Stimulated activated CD8-positive, alpha-beta memory T cell treated with anti-CD3 and anti-CD28 coated beads, Interleukin-15, amount 100 ng/mL, for 24 hours (primary cell): ENCODE results near the gene STAT3.
A peak's percentile ranks its signal among the peaks of the same experiment; 100 is the strongest.
"Not testable (repeated sequence)": the region's sequence is repeated elsewhere in the genome, so short reads cannot be mapped to it uniquely, and the experiment has no call there.

Source experiments
- DNase-seq: peaks from one replicate; pipeline ENCODE4 v3.0.0-alpha.2; 2020; ENCODE audit warnings: low read depth

The STAT3 gene

DNA sequence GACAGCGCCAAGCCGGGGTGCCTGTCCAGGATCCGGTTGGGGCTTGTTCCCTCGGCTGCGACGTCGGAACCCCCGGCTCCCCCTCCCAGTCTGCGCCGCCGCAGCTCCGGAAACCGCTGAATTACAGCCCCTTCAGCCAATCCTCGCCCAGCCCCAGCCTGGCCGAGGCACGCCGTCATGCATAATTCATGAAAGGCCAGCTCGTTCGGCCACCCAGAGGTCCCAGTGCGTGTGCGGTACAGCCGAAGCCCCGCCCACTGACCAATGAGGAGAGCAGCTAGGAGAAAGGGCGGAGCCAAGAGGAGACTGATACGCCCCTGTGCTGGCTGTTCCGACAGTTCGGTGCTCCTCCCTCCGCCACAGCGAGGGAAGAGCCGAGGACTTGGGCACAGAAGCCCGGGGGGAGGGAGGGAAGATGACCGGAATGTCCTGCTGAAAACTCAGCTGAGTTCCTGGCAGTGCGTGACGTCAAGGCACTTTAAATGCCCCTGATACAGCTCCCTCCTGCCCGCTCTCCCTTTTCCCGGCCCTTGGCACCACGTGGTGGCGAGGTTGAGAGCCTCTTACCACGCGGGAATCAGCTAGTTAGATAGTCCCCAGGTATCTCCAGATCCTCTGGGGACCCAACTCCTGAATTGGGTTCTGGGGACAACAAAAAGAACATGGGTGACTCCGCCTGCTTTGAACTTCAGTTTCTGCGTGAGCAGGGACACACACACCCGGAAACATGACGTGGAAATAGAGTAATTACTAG lies at the start of gene STAT3:
TSS of gene STAT3 (minus strand) at position 62 of the 754 bp plus-strand sequence. CDS start 39,926 bp downstream, outside the sequence.
- peak; percentile 100 for DNase-seq

DNA sequence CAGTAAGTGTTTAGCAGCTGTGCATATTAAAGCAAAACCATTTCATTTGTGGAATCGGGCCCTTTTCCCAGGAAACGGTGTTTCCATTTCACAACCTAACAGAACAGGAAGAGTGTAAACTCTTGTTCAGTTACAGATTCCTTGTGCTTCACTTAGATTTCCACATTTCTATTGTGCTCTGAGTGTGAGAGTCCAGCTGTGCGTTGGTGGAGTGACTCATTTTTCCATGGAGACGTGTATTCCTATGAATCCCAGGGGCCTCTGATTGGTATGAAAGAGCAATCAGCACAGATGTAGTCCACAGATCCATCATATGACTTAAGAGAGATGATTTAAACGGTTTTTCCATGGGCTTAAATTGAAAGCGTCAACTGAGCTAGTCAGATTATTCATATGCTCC lies 48.1 kb upstream of the STAT3 start:
- DNase-seq = no peak

DNA sequence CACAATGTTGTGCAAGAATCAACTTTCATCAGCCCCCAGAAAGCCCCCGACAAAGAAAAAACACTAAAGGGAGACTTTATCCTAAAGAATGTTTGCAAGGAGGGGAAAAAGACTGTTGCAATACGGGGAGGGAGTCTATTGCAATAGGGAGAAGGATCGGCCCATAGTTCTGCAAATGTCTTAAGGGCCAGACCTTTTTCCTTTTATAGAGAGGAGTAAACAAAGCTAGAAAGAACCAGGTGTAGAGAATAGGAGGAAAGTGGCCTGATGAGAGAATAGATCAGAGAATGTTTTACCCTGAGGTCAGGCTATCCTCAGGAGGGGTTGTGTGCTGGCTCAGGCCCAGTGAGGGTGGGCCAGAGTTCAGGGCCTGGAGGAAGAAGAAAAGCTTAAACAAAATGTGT lies 43.5 kb upstream of the STAT3 start:
- DNase-seq = no peak

DNA sequence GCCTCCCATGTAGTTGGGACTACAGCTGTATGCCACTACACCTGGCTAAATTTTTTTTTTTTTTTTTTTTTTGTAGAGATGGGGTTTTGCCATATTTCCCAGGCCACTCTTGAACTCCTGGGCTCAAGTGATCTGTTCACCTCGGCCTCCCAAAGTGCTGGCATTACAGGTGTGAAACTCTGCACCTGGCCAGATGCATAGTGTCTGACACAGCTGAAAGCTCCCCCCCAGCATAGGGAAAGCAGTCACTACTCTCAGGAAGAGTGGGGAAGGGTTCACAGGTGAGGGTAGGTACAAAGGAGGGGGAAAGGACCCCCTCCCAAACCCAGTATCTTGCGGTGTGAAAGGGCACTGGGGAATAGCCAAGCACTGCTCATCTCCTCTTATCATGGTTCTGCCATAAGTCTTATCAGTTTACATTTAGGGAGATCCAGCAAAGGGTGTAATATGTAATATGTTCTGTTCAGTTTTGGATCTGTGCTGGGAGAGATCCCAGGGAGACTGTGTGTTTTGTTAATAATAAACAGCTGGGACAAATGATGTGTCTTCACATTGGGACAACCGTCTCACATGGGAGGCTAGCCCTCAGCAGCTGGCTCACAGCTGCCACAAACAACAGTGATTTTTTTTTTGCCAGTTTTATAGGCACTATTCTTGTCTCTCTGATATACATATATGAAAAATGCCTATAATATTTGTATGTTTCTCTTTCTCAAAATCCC lies 41.6 kb upstream of the STAT3 start:
- no peak for DNase-seq

DNA sequence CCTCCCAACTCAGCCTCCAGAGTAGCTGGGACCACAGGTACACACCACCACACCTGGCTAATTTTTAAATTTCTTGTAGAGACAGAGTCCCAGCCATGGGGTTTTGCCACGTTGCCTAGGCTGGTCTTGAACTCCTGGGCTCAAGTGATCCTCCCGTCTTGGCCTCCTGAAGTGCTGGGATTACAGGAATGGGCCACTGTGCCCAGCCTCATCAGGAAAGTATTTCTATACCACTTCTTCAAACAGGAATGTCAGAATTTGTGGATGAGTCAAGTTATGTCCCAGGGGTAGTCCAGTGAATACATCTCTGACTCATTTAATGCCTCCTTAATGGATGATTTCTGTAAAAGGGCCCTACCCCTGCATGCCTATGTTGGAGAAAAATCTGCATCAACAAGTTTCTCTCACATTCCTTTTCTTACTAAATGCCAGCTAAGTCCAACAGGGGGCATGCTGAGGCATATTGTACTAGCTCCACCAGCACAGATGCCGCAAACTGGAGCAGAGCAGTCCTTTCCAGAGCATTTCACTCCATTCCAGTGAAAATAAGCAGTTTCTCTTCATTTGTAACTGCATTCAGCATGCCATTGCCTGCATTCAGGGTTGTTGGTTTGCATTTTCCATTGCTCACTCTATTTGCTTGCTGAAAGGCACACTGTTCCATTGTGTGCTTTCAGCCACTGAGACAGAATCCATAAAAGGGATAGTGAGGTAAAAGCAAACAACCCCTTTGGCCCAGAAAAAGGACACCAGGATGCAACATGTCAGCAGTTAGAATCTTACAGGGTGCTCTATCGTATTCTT lies 40.1 kb upstream of the STAT3 start:
- no peak for DNase-seq

DNA sequence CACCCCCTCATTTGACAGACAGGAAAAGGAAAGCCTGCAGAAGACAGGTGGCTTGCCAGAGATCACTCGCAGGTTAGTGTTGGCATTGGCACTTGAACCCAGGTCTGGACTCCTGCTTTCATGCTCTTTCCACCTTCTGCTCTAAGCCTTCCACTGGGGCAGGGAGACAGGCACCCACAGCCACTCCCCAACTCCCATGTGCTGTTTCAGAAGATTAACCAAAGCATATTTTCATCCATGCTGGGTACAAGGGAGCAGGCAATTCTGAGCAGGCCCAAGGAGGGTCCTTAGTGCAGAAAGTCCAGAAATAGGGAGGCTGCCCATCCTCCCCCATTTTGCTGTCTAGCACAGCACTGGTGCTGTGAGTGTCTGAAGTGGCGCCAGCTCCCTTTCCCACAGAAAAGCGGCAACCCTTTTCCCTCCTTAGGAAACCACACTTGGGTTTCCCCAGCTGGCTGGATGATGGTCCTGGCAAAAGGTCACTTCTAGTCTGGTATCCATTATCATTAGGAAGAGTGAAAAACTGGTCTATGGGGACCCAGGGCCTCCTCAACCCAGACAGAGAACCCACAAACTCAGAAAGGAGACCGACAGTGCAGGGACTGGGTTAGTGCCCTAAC lies 36.9 kb upstream of the STAT3 start:
- no peak for DNase-seq

DNA sequence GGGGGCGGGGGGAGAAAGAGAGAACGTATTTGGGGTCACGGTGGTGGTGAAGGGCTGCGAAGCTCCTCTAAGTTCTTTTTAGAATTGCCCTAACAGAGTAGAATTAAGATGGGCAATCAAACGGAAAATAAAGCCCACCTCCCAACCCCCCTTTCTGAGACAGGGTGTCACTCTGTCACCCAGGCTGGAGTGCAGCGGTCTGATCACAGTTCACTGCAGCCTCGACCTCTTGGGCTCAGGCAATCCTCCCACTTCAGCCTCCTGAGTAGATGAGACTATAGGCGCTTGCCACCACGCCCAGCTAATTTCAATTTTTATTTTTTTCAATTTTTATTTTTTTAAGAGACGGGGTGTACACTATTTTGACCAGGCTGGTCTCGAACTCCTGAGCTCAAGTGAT lies 35.5 kb upstream of the STAT3 start:
- DNase-seq = no peak

DNA sequence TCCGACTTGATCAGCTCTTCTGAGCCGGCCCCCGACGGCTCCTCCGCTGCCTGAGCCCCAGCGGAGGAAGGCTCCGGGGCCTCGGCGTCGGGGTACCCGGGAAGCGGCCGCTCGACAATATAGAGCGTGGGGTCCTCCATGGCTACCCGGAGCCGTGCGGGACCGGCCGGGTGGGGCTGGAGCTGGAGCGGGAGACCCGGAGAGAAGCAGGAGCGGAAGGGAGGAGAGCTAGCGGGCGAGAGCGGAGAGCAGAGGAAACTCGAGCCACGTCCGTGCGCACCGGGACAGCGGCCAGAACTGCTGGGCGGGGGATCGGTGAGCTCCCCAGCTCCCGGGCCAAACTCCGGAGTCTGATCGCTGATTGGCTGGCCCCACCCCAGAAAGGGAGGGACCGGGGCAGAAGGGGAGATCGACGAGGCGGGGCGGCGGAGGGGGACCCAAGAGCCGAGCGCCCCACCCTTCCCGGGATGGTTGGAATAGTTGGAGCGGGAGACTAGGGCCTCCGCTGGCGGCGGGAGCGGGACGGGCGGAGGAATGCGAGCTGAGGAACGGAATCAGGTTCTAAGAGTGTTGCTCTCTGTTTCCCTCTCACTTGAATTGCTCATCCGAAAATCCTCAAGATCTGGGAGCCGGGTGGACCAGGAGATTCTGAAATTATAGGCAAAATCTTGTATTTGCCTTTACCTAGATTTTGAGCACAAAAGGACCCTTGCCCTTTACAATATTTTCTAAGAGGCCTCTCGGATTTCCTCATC lies 34.9 kb upstream of the STAT3 start, which contains the start of gene CAVIN1:
TSS of gene CAVIN1 (minus strand) at position 299 of the 755 bp plus-strand sequence. CDS start at position 140, 159 bp downstream.
- DNase-seq = no peak

DNA sequence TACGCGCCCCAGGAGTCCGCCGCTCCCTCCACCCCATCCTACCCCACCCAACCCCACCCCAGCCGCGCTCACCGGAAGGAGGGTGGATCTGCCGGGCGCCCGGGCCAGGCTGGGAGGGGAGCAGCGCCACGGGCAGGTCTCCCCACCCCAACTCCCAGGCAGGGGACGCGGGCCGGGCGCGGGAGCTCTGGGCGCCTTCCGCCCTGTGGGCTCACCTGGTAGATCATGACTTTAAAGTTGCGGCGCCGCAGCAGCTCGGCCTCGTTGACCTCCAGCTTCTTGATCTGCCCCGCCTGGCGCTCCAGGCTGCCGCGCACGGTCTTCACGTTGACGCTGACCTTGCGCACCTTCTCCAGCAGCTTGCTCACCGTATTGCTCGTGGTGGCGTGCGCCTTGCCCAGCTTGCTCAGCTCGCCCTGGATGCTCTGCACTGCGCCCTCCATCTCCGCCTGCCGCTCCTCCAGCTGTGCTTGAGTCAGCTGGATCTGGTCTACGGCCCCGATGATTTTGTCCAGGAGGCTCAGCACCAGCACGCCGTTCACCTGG lies 34.2 kb upstream of the STAT3 start:
- DNase-seq = no peak

DNA sequence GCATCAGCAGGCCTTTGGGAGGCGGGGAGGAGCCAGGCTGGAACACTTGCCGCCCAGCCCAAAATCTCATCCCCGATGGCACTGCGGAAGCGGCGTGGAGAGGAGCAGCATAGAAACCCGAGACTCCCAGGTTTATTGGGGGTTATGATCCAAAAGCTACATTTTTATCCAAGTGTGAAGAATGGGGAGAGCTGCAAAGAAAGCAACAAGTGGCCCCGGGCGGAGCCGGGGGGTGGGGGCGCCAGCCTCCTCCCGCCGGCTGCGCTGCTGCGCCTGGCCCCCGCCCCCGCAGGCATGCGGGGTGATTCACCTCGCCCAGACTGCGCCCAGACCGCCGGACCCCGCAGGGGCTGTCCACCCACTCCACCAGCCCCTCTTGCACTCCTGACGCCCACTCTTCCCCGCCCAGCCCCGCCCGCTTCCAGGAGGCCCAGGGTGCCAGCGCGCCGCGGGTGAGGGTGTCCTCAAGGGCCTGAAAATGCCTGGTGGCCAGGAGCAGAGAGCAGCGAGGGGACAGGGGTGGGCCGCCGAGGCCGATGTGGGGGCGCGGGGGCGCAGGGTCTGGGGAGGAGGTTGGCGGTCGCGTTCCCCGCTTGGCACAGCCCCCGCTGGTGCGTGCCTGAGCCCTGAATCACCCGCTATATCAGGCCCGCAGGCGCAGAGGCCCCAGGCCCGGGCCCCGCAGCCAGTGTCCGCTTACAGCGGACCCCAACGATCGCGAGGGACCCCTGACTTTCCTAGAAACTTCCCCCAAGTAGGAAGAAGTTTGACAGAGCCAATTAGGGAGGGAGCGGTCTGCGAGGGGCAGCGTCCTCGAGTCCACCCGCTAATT lies 33.5 kb upstream of the STAT3 start:
- no peak for DNase-seq

DNA sequence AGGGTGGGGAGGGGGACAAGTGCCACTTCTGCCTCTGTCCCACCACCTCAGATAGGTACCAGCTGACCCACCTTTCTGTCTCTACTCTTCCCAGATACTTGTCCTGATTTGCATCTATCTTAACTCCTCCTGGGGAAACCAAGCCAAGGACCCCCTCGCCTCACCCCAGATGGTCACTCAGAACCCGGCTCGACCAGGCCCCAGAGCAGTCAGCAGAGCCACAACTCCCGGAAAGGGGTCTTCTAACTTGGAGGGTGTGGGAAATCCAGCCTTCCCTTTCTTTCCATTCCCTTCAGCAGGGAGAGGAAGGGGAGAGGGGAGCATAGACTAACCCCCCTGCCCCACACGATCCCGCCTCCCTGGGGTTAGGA lies 32.9 kb upstream of the STAT3 start:
- DNase-seq = no peak

DNA sequence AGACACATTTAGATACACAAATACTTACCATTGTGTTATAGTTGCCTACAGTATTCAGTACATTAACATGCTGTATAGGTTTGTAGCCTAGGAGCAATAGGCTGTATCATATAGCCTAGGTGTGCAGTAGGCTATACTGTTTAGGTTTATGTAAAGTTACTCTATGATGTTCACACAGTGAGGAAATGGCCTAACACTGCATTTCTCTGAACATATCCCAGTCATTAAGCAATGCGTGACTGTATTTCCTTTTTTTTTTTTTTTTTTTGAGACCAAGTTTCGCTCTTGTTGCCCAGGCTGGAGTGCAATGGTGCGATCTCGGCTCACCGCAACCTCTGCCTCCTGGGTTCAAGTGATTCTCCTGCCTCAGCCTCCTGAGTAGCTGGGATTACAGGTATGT lies 29.7 kb upstream of the STAT3 start:
- not testable (repeated sequence) for DNase-seq

DNA sequence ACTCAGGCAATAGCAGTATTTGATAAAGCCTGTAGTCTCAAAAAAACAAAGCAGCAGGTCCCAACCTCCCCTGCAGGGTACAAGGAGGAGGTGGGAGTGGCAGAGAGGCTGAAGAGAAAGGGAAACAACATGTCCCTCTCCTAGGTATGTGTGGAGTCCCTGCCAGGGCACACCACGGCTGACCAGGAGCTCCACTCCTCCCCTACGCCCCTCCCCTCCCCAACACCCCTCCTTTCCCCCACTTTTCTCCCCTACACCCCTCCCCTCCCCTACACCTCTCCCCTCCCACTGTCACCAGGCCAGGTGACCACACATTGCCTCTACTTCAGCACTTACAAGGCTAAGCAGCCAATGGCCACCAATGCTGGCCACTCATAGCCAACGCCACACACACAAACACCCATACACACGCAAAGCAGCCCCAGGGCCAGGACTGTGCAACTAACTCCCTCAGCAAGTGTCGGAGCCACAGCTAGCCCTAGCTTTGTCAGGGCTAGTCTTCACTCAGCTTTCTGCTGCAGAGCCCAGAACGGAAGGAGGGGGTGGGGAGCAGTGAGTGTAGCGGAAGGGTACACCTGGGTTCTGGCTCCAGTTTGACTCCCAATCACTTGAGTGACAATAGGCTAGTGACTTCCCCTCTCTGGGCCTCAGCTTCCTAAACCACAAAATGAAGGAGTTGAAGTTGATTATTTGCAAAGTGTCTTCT lies 26.6 kb upstream of the STAT3 start:
- DNase-seq = no peak

DNA sequence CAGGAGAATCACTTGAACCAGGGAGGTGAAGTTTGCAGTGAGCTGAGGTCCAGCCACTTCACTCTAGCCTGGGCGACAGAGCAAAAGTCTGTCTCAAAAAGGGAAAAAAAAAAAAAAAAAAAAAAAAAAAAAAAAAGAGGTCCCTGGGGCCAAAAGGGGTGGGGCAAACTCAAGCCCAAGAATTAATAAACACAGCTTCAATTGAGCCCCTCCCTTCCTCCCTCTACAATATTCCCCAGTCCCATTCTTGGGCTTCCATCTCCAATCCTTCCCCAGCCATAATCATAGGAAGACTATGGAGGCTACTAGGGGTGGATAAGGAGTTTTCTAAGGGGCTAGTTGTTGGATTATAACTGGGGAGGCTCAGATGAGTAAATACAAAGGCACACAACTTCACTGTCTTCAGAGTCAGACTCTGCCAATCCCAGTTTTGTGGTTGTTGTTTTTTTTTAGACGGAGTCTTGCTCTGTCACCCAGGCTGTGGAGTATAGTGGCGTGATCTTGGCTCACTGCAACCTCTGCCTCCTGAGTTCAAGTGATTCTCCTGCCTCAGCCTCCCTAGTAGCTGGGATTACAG lies 25.3 kb upstream of the STAT3 start:
- no peak for DNase-seq

DNA sequence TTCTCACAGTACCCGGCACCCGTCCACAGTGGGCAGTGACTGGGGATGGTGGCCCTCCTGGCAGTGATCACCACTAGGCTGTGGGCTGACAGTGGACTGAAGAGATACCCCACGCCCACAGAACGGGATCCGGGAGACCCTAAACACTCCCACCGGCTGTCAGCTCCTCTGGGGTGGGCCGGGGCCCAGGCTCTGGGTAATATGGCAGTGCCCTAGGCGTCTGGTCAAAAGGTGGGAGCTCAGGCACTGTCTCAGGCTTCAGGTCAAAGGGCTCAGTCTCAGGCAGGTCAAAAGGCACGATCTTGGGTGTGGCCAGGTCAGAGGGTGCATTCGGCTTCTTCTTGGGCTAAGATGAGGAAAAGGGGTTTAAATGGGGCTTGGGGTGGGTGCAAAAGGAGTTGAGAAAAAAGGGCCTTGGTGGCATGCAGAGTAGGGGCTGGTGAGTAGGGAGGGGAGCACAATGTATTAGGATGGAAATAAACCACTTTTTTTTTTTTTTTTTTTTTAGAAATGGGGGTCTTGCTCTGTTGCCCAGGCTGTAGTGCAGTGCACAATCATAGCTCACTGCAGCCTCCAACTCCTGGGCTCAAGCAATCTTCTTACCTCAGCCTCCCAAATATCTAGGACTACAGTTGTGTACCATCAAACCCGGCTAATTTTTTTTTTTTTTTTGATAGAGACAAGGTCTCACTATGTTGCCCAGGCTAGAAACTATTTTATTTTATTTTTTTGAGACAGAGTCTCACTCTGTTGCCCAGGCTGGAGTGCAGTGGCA lies 23.9 kb upstream of the STAT3 start:
- no peak for DNase-seq

DNA sequence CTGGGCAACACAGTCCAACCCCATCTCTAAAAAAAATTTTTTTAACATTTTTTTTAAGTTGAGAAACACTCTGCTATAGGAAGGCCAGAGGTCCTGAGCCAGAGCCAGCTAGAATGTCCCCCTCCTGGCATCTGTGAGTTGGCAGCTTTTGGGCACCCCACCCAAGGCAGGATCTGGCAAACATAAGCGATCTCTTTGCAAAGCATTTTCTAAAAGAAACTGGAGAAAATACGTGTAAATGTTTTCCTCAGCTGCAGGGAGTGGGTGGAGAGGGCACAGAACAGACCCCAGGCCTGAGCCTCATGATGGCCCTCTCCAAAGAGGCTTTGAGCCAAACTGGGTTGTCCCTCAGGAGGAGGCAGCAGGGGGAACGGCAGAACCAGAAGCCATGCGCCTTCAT lies 23.1 kb upstream of the STAT3 start:
- DNase-seq = no peak

DNA sequence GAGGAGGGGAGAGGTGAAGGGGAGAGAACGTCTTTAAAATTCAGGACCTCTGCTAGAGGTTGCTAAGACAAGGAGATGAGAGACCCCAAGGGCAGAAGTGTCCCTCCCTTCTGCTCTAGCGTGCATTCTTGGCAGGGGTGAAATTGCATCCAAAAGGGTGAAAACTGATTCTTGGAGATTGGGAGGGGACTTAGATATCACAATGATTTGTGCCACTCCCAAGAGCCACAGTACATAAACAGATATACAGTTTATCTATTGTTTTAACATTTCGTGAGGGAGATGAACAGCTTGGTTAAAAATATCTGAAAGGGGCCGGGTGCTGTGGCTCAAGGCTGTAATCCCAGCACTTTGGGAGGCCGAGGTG lies 22.1 kb upstream of the STAT3 start:
- no peak for DNase-seq

DNA sequence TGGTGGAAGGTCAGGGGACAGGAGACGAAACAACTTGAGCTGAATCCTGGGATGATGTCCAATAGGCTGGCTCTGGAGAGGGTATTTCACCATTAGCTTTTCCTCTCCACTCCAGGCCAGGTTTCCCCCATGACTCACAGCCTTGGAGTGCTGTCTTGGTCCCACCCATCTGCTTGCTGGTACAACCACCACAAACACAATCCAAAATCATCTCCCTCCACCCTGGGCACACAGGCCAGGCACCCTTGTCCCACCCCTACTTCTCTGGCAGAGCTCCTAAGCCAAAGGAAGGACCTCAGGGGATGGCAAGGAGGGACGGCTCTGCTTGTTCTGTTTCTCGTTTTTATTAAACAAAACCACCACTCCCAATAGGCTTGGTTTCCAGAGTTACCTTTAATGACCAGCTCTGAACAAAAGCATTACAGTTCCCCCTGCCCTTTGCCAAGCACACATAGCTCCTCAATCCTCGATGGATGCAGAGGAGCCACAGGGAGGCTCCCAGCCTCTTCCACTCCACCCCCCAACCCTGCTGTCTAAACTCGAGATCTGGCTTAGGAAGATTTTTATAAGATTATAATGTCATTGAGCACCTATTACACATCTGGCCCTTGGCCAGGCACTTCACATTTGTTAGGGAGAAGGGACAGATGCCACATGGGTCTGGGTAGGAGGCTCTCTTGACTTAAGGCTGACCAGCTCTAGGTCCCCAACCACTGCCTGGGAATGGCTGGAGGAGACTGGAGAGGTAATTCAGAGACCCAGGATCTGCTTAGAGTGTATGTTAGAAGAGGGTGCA lies 21.5 kb upstream of the STAT3 start:
- no peak for DNase-seq
